Measurements from ENCODE around the gene TMEM132A. TPM values are rescaled to one million over a fixed set of nuclear protein-coding genes. Genes with fewer than 3 reads are reported as not detected.

Gene TMEM132A
- total RNA-seq, result 40.2 and 137 TPM in 2 replicates

GRCh38 chr11:60924110-60924905 is at the start of gene TMEM132A:
Gene TMEM132A (plus strand): TSS chr11:60924460. CDS start chr11:60924634, 174 bp downstream.

GRCh38 chr11:60906132-60906972 is 17.9 kb upstream of the TMEM132A start, which contains the start of gene PRPF19:
Gene PRPF19 (minus strand): TSS chr11:60906585. CDS start chr11:60906382, 203 bp downstream.

GRCh38 chr11:60913793-60914632 is 10.2 kb upstream of the TMEM132A start, which contains the start of gene TMEM109:
Gene TMEM109 (plus strand): TSS chr11:60914158. CDS start chr11:60919694, 5,536 bp downstream.

GRCh38 chr11:60951904-60952741 is 27.9 kb downstream of the TMEM132A start, which contains the start of gene SLC15A3:
Gene SLC15A3 (minus strand): TSS chr11:60952176. CDS start chr11:60951551, 625 bp downstream.

GRCh38 chr11:60971520-60971919 is 47.3 kb downstream of the TMEM132A start, which contains the start of gene CD6:
Gene CD6 (plus strand): TSS chr11:60971680. CDS start chr11:60971866, 186 bp downstream.

Other genes with a start within 250 kb of the TMEM132A start
- gene MS4A8, start 224.8 kb upstream of the TMEM132A start, total RNA-seq, result not detected in 2 replicates
- gene MS4A18, start 199.7 kb upstream of the TMEM132A start, total RNA-seq, result not detected in 2 replicates
- gene MS4A15, start 167.6 kb upstream of the TMEM132A start, total RNA-seq, result not detected in 2 replicates
- gene MS4A10, start 139.1 kb upstream of the TMEM132A start, total RNA-seq, result not detected in 2 replicates
- gene CCDC86, start 82.3 kb upstream of the TMEM132A start, total RNA-seq, result 5.7 and 15.2 TPM in 2 replicates
- 0.06 TPM in 1 of 2 replicates, not detected in the other for gene PTGDR2, start 68.5 kb upstream of the TMEM132A start, total RNA-seq
- gene ZP1, start 56.9 kb upstream of the TMEM132A start, total RNA-seq, result not detected in 2 replicates
- gene PRPF19, start 17.9 kb upstream of the TMEM132A start, total RNA-seq, result 33.8 and 48.3 TPM in 2 replicates
- 72.2 and 114 TPM in 2 replicates for gene TMEM109, start 10.3 kb upstream of the TMEM132A start, total RNA-seq
- gene SLC15A3, start 27.7 kb downstream of the TMEM132A start, total RNA-seq, result 11.5 and 13.2 TPM in 2 replicates
- under 0.01 TPM in 1 of 2 replicates, not detected in the other for gene CD6, start 47.2 kb downstream of the TMEM132A start, total RNA-seq
- not detected in 2 replicates for gene CD5, start 178.0 kb downstream of the TMEM132A start, total RNA-seq
- 5.3 and 11.0 TPM in 2 replicates for gene VPS37C, start 237.0 kb downstream of the TMEM132A start, total RNA-seq

All from bladder microvascular endothelial cell (primary cell).